NCI-H187 (cell line): ENCODE data around the gene USP26.
"Not testable (repeated sequence)": the region's sequence is repeated elsewhere in the genome, so short reads cannot be mapped to it uniquely, and the experiment has no call there.

Experiments
- DNase-seq, 2 experiments: peaks; one replicate each; lab custom pipeline; 2025; lab: John Stamatoyannopoulos, UW

USP26 gene

DNA sequence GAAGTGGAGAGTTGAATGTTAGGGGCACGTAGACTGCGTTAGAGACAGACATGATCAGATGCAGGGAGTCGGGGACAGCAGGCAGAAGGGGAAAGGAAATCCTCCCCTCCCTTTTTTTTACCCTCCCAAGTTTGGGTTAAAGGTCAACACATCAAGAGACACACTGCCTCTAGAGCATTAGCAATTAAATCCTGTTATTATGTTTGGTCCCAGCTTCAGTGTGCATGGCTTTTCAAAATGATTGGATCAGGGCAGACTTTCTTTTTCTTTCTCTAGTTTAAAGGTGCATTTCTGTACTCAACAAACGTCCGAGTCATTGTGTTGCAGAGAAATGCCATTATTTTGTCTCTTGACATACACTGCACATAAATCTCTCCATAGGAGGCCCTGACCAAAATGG is 63.9 kb downstream of the USP26 start:
- no peak for DNase-seq

DNA sequence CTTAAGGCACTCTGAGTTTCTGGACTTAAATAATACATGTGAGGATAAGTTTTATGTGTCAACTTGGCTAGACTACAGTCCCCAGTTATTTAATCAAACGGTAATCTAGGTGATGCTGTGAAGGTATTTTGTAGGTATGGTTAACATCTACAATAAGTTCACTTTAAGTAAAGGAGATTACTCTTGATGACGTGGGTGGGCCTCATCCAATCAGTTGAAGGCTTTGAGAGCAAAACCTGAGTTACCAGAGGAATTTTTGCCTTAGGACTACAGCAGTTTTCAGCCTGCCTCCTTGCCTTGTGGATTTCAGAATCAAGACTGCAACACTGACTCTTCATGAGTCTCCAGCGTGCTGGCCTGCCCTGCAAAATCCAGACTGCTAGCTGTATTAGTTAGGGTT is 78.7 kb downstream of the USP26 start:
- no peak for DNase-seq

DNA sequence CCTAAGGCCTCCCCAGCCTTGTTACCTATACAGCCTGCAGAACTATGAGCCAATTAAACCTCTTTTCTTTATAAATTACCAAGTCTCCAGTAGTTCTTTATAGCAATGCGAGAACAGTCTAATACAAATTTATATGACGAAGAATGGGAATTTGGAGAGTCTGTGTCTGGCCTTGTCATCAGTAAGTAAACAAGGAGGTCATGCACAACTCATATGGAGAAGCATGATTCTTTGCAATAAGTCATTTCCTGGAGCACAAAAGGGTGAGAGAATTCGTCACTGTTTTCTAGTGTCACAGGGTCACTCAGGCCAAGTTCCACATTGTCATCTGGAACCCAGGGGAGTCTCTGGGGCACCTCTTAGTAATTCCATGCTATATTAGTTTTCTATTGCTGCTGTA is 89.5 kb downstream of the USP26 start:
- DNase-seq: no peak

DNA sequence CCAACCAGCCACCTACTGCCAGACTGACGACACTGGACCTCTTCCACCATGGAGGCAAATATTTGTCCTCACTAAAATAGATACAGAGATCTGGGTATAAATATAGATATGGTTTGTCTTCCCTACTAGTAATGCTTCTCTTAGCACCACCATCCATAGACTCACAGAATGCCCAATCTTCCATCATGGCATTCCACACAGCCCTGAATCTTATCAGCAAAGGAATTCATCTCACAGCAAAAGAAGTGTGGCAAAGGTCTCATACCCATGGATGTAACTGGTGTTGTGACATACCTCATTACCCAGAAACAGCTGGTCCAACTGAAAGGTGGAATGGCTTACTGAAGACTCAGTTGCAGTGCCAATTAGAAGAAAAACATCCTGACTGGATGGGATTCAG is 91.3 kb downstream of the USP26 start:
- no peak for DNase-seq

DNA sequence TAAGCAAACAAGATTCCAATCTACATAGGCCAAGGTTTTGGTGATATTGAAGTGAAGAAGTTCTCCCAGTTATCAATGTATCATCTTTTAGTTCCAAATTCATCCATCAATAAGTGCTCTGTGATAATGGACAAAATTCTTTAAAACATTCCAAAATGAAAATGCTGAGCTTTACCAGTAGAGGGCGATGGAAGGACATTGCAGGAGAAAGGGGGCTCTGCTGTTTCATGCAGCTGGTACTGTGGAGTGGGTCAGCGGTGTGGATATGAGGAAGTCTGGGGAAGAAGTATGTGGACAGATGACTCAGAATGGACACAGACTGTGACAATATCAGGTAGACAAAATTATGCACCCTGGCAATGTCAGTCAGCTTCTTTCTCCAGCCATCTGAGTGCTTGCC is 91.9 kb downstream of the USP26 start:
- no peak for DNase-seq

DNA sequence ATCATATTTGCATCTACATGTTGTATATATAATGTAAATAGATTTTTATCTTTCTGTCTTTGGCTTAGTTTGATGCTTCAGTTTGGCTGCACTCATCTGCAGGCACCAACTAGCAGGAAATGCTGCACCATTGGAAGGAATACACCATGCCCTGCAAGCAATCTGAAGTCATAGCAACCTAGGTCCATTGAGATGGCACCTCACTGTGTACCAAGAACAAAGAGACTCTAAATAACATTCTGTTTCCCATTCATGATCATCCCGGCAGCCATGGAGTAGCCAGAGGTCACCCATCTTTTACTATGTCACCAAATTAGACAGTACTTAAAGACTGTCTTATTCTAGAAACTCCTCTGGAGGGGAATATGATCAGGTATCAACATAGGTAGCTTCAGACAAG is 97.7 kb downstream of the USP26 start:
- no peak for DNase-seq

DNA sequence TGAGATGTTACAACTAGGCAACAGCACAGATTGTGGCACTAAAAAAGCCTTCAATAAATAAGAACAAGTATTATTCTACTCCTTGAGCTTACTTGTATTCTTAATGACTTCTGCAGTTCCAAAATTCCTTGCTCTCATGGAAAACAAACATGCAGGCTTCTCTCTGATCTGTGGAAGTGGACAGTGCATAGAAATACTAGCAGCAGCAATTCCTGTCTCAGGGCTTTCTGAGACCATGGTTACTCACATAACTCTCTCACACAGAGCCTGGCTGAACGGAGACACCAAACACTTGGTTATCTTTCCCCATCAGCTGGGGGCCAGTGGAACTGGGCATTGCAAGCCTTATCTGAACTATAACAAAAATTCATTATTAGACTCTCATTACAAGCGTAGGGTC is 106.1 kb downstream of the USP26 start:
- no peak for DNase-seq

DNA sequence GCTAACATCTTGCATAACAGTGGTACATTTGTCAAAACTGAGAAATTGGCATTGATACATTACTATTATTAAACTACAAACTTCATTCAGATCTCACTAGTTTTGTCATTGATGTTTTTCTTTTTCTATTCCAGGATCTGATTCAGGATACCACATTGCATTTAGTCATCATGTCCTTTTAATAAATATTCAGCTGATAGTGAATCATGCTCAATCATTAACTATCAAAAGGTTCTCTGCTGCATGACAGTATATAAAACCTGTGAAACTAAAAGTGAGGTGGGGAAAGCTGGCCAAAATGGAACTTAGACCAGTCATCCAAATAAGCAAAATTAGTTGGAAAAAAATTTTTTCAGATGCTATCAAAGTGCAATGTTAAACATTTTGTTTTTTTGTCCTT is 110.4 kb downstream of the USP26 start:
- no peak for DNase-seq

DNA sequence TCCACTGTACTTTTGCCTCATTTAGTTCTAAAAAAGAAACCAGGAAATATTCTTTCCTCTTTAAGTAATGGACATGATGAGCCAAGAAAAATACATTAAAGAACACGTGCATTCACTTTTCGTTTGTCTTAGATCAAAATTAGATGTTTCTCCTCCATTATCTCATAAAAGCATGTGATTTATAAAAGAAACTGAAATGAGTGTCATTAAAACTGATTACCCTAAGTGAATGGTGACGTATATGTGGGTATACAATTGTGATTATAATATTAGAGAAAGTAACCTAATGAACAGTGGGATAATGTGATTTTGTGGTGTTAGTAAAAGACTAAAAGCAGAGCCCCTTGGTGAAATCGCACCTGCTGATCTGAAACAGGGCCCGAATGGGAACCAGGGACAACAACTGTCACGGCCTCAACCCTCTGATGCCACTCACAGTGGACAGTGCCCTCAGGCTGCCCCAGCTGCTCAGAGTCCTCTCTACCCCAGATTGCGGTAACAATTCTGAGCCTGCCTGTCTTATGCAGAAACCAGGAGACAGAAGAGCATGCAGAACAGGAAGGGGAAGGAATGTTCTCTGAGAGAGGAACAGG is 112.8 kb downstream of the USP26 start:
- no peak for DNase-seq

DNA sequence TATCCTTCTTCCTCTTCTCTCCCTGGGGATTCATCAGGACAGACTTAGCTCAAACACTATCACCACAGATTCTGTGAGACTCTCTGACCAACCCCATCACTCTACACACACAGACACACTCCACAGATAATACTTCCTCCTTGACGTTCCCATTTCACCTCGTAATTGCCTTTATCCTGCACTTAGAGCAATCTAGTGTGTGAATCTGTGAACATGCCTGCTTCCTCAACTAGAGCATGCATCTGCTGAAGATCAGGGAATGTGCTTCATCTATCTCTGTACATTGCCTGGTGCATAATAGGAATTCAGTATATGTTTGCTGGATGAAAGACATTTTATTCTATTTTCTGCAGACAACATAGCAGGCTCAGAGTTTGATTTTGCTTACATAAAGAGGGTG is 113.4 kb downstream of the USP26 start:
- no peak for DNase-seq

DNA sequence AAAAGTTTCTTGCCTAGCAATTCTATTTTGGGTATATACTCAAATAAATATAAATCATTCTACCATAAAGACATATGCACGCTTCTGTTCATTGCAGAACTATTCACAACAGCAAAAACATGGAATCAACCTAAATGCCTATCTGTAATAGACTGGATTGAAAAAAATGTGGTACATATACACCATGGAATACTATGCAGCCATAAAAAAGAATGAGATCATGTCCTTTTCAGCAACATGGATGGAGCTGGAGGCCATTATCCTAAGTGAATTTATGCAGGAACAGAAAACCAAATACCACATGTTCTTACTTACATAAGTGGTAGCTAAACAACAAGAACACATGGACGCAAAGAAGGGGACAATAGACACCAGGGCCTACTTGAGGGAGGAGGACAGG is 116.9 kb downstream of the USP26 start:
- not testable (repeated sequence) for DNase-seq
